WTC11 (cell line): ENCODE results near the gene SEMA4C.

Experiments
- CREB1 ChIP-seq: sonication (generic); formaldehyde crosslinking; IDR thresholded peaks from 2 replicates; pipeline ENCODE4 v1.8.0; 2023; ENCODE audit warnings: mild to moderate bottlenecking, missing genetic modification reagents
- CTCF ChIP-seq: fragments of 200-600 bp; IDR thresholded peaks from 2 replicates; pipeline ENCODE4 v1.8.0; 2022; ENCODE audit warnings: antibody characterized with exemption
- TP53 ChIP-seq: sonication (generic); formaldehyde crosslinking; IDR thresholded peaks from 2 replicates; pipeline ENCODE4 v1.8.1; 2023; ENCODE audit warnings: mild to moderate bottlenecking, missing genetic modification reagents
- TF ChIP-seq, protein P1 (sequence below): sonication (generic); formaldehyde crosslinking; IDR thresholded peaks from 2 replicates; pipeline ENCODE4 v1.8.1; 2022; ENCODE audit warnings: missing genetic modification reagents, borderline replicate concordance

- TF ChIP-seq CREB1 (CRISPR knock-in tag) (no peak), CTCF (no peak), TP53 (CRISPR knock-in tag) (no peak)
- TF ChIP-seq, protein P1, sequence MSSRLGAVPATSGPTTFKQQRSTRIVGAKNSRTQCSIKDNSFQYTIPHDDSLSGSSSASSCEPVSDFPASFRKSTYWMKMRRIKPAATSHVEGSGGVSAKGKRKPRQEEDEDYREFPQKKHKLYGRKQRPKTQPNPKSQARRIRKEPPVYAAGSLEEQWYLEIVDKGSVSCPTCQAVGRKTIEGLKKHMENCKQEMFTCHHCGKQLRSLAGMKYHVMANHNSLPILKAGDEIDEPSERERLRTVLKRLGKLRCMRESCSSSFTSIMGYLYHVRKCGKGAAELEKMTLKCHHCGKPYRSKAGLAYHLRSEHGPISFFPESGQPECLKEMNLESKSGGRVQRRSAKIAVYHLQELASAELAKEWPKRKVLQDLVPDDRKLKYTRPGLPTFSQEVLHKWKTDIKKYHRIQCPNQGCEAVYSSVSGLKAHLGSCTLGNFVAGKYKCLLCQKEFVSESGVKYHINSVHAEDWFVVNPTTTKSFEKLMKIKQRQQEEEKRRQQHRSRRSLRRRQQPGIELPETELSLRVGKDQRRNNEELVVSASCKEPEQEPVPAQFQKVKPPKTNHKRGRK (CRISPR knock-in tag), result no peak
These were observed 1.9 kb downstream of the SEMA4C start for GRCh38 chr2:96867756-96868554.
